Osteoblast (primary cell): Measurements from ENCODE around the gene DGCR6L. TPM values are rescaled to one million over a fixed set of nuclear protein-coding genes. Genes with fewer than 3 reads are reported as not detected.

Experiments
- DNase-seq: peaks from one replicate; pipeline ENCODE4 v3.0.0; 2011; ENCODE audit warnings: low spot score, mixed read lengths; ENCODE audit not compliant: insufficient read length; ENCODE audit errors: missing footprints
- H2AFZ ChIP-seq: 2 replicates; pipeline ENCODE4 v1.6.0; 2011; ENCODE audit warnings: mild to moderate bottlenecking, low read length
- H3K27ac ChIP-seq: 2 replicates; pipeline ENCODE4 v1.5.1; 2011; ENCODE audit warnings: mild to moderate bottlenecking, low read depth, low read length, moderate library complexity
- H3K27me3 ChIP-seq: 2 replicates; pipeline ENCODE4 v1.6.0; 2012; ENCODE audit warnings: mild to moderate bottlenecking, control low read depth, inconsistent platforms, low read length, moderate library complexity; ENCODE audit not compliant: insufficient read depth
- H3K36me3 ChIP-seq: 2 replicates; pipeline ENCODE4 v1.5.1; 2011; ENCODE audit warnings: mild to moderate bottlenecking, low read length, control low read depth, moderate library complexity; ENCODE audit not compliant: insufficient read depth
- H3K4me1 ChIP-seq: 2 replicates; pipeline ENCODE4 v1.5.1; 2011; ENCODE audit warnings: mild to moderate bottlenecking, low read length, control low read depth, moderate library complexity; ENCODE audit not compliant: insufficient read depth
- H3K4me2 ChIP-seq: 2 replicates; pipeline ENCODE4 v1.6.0; 2011; ENCODE audit warnings: mild to moderate bottlenecking, low read length; ENCODE audit not compliant: insufficient read depth
- H3K4me3 ChIP-seq: fragments of 200-600 bp; sonication (generic); 3 replicates; pipeline ENCODE4 v1.5.1; 2012; ENCODE audit warnings: mild to moderate bottlenecking, low read length, inconsistent platforms; ENCODE audit not compliant: insufficient read depth
- H3K79me2 ChIP-seq: 2 replicates; pipeline ENCODE4 v1.6.0; 2012; ENCODE audit warnings: mild to moderate bottlenecking, low read length, control low read depth, inconsistent platforms; ENCODE audit not compliant: insufficient read depth
- H3K9me3 ChIP-seq: 2 replicates; pipeline ENCODE4 v1.5.1; 2011; ENCODE audit warnings: low read depth, low read length, control low read depth
- H4K20me1 ChIP-seq: 2 replicates; pipeline ENCODE4 v1.6.0; 2012; ENCODE audit warnings: mild to moderate bottlenecking, low read length, control low read depth; ENCODE audit not compliant: insufficient read depth
- CTCF ChIP-seq: IDR thresholded peaks from 2 replicates; pipeline ENCODE4 v1.5.1; 2011; ENCODE audit warnings: mild to moderate bottlenecking, low read depth, low read length, moderate library complexity; ENCODE audit errors: extremely low read depth
- total RNA-seq: library from RNA; depleted of rRNA; stranded (reverse); fragments of >200 nt; gene quantifications from 2 replicates; pipeline ENCODE4 v1.2.3, GENCODE V29; 2012

Gene DGCR6L
- total RNA-seq, 1 donor, result 60.8 TPM

- TF ChIP-seq CTCF, result no peak
- H3K4me2 ChIP-seq, result no peak overlapping the region
- peaks cover 28% of the 10 kb centered on the region for H3K27me3 ChIP-seq
- H3K9me3 ChIP-seq, result no peaks in the 10 kb centered on the region
- H2AFZ ChIP-seq, result no peak overlapping the region
- no peaks in the 10 kb centered on the region for H4K20me1 ChIP-seq
- no peak overlapping the region for H3K4me3 ChIP-seq
- H3K27ac ChIP-seq, result no peak overlapping the region
- no peaks in the 10 kb centered on the region for H3K4me1 ChIP-seq
- no peaks in the 10 kb centered on the region for H3K79me2 ChIP-seq
- no peaks in the 10 kb centered on the region for H3K36me3 ChIP-seq
- no peak for DNase-seq
These were observed 17.2 kb downstream of the DGCR6L start for GRCh38 chr22:20302438-20303228.

- H4K20me1 ChIP-seq, result no peaks in the 10 kb centered on the region
- no peaks in the 10 kb centered on the region for H3K4me1 ChIP-seq
- no peak overlapping the region for H2AFZ ChIP-seq
- H3K79me2 ChIP-seq, result no peaks in the 10 kb centered on the region
- H3K4me3 ChIP-seq, result peak overlapping the region; percentile 46
- no peak for TF ChIP-seq CTCF
- no peak overlapping the region for H3K27ac ChIP-seq
- H3K9me3 ChIP-seq, result no peaks in the 10 kb centered on the region
- peak overlapping the region; percentile 60 for H3K4me2 ChIP-seq
- peaks cover 35% of the 10 kb centered on the region for H3K27me3 ChIP-seq
- no peaks in the 10 kb centered on the region for H3K36me3 ChIP-seq
- DNase-seq, result no peak
These were observed 20.1 kb downstream of the DGCR6L start for GRCh38 chr22:20299746-20300136.

GRCh38 chr22:20298803-20299745, 20.8 kb downstream of the DGCR6L start:
- DNase-seq, result peak; percentile 91
- Histone ChIP-seq H3K79me2 (no peaks in the 10 kb centered on the region), H3K27ac (no peak overlapping the region), H2AFZ (no peak overlapping the region), H3K4me3 (peak overlapping the region; percentile 46), H3K4me2 (peak overlapping the region; percentile 60), H4K20me1 (no peaks in the 10 kb centered on the region), H3K4me1 (no peaks in the 10 kb centered on the region), H3K9me3 (no peaks in the 10 kb centered on the region), H3K27me3 (peaks cover 35% of the 10 kb centered on the region), H3K36me3 (no peaks in the 10 kb centered on the region)
- no peak for TF ChIP-seq CTCF
